Activated CD8-positive, alpha-beta memory T cell treated with anti-CD3 and anti-CD28 coated beads, Interleukin-2, amount 50 U/mL, for 1 hour (primary cell): ENCODE measurements around the gene ARMC3.
"Not testable (repeated sequence)": the region's sequence is repeated elsewhere in the genome, so short reads cannot be mapped to it uniquely, and the experiment has no call there.

ENCODE experiments used
- DNase-seq: peaks from one replicate; pipeline ENCODE4 v3.0.0-alpha.2; 2020; ENCODE audit errors: extremely low read depth

The ARMC3 gene

DNA sequence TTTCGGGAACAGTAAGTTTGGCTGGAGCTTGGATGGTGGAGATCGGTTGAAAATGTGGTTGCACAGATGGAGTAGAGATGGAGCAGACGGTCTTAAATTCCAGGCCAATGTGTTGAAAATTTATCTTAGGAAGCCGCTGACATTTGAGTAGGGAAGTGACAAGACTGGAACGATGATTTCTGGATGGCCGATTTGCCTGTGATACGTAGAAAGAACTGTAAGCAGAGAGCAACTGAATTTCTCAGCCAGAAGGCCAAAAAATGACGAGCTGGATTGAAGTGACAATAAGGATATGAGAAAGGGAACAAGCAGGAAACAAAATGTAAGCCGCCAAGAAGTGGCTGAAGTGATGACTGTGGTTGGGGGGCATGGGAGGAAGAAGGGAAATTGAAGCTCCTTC is 687 bp upstream of the ARMC3 start:
- DNase-seq: no peak

DNA sequence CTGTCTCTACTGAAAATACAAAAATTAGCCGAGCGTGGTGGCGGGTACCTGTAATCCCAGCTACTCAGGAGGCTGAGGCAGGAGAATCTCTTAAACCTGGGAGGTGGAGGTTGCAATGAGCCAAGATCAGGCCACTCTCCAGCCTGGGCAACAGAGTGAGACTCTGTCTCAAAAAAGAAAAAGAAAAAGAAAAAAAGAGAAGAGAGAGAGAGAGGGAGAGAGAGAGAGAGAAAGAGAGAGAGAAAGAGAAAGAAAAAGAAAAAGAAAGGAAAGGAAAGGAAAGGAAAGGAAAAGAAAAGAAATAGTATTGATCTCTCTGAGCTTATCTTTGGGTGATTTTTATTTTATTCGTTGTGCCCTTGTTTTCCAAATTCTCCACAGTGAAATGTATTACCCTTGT is 1.2 kb downstream of the ARMC3 start:
- DNase-seq: not testable (repeated sequence)

DNA sequence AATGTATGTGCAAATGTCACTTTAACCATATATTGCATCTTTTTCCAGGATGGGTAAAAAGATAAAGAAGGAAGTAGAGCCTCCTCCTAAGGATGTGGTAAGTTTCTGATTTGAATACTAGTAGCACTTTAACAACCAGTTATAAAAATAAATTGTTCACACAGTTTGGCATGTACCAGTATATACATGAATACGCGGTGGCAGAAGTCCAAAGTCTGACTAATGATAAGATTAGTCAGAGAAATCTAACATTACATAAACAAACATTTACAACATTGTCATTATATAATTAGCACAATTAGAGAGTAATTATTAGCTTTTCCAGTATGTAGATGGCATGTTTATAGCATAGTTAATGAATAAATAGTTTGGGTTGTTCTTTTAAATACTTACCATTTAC is 4.1 kb downstream of the ARMC3 start:
- DNase-seq: no peak

DNA sequence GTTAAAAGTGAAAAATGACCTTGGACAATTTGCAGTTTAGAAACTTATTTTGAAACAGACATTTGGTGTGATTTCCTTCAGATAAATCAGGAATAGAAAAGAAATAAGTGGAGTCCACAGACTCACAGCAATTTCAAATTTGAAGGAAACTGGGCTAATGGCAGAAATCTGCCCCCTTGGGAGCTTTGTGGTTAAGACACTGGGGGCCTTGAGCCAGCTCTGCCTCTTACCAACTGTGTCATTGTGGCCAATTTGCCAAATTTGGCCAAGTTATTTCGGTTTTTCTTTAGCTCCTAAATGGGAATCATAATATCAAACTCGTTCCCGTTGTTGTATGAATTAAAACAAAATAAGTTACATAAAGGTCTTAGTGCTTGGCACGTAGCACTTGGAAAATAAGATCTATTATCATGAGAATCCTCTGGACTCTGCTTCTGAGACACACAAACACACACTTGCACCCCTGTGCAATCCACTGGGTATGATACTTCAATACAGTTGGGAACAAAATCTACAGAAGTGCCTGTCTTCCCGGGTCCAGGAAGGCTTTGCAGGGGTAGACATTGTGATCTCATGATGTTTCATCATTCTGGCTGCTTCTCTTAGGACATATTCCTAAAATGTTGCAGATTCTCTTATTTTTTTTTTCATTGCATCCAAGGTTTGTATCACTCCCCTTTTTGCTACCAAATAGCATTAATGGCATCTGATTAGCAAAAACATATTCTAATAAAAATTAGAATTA is 4.9 kb downstream of the ARMC3 start:
- no peak for DNase-seq

DNA sequence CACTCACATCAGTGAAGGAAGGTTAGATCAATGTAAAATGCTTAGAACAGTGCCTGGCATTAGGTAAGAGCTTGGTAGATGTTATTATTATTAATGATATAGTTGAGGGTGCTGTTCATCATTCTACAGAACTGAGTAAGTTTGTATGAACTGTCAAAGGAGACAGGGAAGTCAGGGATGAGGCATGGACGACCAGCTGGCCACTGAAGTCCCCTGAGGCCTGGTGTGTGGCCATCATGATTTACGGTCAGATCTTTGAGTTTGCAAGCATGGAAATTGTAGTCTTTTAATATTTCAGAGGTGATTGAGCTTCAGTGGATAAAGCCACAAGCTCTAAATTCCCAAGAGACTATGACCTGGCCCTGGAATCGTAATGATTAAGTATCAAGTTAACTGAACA is 6.9 kb downstream of the ARMC3 start:
- DNase-seq: no peak

DNA sequence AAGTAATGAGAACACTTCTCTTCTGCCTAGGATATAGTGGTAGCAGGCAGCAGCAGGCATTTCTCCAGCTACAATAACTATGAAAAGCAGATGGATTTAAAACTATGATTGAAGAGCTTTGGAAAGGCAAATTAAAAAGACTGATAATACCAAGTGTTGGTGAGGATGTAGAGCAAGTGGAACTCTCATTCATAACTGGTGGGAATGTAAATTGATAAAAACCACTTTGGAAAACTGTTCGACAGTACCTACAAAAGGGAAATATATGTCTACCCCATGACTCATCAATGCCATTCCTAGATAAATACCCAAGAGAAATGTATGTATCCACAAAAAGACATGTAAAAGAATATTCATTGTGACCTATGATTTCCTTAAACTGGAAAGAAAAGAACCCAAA is 14.6 kb downstream of the ARMC3 start:
- no peak for DNase-seq

DNA sequence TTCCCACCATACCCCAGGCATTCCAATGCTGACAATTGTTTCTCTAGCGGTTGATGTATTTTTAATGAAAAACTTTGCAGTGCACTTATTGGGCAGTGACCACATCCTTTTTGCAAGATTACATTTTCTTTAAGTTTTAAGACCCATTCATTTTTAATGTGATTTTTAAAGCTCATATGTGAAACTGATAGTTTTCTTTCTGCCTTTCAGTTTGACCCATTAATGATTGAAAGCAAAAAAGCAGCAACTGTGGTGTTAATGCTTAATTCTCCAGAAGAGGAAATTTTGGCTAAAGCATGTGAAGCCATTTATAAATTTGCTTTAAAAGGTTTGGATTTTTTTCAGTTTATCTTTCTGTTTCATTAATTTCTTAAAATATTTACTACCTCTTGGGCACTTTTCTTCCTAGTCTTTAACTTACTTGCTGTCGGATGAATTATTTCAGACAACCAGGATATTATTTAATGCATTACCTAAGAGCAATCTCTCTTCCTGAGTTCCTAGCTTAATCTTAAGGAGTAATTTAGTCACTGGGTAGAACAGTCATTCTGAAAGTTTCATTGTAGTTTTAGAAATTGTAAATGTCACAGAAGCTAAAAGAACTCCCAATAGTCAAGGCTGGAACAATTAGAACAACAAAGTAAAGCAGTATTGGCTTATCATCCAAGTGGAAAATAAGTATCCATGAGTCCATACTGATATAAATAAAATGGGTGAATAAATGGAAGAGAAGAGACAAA is 18.3 kb downstream of the ARMC3 start:
- no peak for DNase-seq

DNA sequence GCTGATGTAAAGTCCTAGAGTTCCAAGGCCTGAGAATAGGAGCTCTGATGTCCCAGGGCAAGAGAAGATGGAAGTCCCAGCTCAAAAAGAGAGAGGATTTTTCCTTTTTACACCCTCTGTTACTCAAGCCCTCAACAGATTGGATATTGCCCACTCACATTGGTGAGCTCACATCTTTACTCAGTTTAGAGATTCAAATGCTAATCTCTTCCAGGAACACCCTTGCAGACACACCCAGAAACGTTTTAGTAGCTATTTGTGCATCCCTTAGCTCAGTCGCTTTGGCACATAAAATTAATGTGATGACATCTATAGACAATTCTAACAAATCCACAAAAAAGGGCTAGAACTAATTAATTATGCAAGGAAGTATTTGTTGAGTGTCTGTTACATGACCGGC is 27.1 kb downstream of the ARMC3 start:
- no peak for DNase-seq

DNA sequence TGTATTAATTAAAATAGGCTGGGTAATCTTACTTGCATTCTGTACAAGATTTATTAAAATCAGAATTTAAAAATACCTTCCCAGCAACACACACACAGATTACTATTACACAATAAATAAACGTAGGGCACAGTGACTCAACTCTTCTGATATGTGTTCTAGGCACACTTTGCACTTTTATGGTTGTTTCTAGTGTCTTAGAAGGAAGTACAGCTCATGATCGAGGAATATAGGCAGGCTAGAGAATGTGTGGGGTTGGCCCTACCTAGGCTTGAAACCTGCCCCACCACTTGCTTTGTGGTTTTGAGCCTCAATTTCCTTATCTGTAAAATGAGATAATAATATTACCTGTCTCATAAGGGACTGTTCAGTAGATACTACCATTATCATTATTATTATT is 30.5 kb downstream of the ARMC3 start:
- DNase-seq: no peak

DNA sequence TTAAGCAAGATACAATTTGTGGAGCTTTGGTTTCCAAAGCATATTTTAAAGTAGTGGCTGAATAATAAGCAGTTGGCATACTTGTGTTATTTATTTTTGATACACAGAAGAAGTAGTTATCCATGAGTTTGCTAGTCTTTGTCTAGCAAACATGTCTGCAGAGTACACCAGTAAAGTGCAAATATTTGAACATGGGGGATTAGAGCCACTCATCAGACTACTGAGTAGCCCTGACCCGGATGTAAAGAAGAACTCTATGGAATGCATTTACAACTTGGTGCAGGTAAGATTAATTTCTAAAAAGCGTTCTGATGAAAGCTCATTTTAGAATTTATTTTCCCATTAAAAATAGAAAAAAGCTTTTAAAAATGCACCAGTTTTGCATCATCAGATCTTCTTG is 31.4 kb downstream of the ARMC3 start:
- DNase-seq: no peak

DNA sequence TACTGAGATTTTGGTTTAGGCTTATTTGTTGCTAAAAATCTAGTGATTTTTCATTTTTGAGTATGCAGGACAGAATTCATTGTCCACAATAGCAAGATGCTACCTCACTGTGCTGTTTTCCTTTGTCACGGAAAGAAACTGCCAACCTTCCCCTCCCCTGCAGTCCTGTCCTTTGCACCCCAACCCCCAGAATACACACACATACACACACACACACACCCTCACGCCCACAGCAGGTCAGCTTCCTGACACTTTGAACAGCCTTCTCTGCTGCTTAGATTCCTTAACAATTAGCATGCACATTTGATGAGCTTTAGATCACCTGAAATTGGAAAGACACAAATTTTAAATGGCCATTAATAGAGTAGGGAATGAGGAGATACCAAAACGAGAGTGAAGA is 32.1 kb downstream of the ARMC3 start:
- DNase-seq: no peak

DNA sequence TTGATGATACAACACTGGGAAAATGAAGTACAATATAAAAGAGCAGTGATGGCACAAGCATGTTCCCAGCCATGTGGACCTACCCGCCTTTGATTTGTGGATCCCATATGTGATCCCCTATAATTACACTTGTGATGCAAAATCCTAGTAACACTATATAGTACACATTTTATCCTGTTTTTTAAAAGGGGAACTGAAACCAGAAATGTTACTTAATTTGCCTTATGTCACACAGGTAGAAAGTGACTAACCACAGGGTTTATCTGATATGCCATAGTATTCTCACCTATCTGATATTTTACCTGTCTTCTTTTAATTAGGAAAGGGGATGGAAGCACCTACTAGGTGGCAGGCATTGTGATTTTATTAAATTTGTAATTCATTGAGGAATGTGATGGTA is 35.0 kb downstream of the ARMC3 start:
- DNase-seq: no peak

DNA sequence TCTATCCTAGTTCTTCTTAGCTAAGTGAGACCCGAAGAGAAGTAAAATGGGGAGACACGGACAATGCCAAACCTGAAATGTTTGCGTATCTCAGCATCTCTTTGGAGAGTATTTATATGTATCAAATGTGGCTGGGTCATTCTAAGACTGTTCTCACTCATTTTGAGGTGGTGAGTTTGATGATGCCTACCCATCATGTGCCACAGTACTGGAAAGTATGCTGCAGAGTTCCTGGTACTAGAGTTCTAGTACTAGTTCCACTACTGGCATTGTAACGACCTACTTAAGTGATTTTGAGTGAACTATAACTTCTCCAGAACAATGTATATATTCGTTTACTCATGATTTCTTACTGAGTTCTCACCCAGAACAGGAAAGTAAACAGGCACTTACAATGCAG is 41.9 kb downstream of the ARMC3 start:
- no peak for DNase-seq

DNA sequence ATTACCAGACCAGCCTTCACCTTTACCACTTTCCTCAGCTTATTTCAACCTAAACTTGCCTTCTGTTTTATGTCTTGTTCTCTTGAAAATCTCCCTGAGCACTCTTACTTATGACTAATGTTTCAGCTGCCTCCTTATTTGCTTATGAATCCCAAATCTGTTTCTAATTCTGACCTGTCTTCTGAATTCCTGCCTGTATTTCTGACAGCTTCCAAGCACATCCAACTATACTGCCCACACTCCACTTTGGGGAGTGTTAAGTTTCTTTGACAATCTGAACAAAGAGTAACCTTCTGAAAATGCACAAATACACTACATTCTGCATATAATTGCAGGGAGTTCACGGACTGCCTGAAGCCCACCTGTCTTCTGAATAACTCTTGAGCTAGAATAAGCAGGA is 48.7 kb downstream of the ARMC3 start:
- DNase-seq: no peak

DNA sequence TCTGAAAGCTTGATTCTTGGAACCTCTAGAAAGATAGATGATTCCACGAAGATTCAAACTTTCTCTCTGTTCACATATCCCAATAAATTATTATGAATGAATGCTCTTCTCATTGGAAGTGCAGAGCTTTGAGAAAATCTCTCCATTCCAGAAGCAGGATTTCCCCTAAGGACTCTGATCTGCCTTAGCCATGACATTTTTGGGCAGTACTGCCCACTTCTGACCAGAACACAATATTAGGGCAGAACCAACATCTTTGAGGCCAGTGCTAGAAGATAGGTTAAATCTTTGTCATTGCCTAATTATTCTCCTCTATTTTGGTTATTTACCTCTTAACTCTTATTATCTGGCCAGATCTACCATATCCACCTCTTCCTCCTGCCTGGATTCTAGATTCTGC is 49.9 kb downstream of the ARMC3 start:
- DNase-seq: no peak

DNA sequence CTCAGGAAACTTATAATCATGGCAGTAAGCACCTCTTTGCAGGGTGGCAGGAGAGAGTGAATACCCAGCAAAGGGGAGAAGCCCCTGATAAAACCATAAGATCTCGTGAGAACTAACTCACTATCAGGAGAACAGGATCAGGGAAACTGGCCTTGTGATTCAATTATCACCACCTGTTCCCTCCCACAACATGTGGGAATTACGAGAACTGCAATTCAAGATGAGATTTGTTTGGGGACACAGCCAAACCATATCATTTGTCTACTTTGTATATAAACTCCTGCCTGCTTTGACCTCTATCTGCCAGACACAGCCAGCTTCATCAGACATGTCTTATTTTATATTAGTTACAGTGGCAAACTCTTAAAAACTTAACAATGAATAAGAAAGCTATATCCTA is 50.4 kb downstream of the ARMC3 start:
- no peak for DNase-seq

DNA sequence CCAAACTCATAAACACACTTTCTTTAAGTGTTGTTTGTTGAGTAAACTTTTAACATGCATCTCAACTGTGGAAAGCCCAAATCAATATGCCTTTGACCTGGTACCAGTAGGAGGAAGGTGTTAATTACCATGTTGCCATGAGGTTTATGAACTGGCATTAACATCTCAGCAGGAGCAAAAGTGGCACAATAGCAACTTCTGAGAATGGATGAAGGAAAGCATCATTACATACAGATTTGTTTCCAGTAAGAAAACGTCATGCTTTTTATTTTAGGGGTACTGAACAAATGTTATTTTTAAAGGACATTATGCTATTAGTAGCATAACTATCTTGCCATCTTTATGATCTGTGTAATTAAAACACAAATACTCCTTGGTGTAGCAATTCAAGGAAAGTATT is 51.1 kb downstream of the ARMC3 start:
- no peak for DNase-seq

DNA sequence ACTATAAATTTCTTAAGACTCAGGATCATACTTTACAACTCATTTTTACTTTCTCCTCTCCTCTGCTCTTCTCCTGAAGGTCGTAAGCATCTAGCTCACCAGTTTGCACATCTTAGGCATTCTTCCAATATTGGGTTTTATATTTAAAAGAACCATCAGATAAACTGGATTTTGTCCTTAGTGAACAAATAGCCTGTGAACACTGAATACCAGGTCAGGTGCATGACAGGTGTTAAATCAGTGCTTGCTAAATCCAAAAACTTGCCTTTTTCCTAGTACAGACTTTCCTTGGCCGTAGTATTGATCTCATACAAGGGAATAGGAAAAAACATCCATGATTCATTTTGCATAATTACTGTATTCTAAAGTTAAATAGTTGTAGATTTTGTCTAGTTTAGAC is 53.0 kb downstream of the ARMC3 start:
- DNase-seq: no peak

DNA sequence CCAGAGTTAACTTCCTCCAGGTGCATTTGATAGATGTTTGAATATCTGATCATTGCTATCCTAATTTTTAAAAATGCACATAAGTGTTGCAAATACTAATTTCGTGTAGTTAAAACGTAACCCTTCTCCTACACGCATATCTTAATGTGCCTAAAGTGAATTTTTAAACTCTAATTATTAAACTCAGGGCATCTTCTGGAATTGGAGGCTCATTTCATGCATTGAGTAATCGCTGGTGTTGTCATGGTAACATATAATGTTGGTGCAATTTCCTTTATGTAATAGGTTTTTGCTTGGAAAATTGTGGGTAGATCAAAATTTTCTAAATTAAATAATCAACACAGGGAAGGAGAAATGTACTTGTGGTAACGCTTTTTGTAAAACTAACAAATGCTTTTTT is 56.2 kb downstream of the ARMC3 start:
- no peak for DNase-seq

DNA sequence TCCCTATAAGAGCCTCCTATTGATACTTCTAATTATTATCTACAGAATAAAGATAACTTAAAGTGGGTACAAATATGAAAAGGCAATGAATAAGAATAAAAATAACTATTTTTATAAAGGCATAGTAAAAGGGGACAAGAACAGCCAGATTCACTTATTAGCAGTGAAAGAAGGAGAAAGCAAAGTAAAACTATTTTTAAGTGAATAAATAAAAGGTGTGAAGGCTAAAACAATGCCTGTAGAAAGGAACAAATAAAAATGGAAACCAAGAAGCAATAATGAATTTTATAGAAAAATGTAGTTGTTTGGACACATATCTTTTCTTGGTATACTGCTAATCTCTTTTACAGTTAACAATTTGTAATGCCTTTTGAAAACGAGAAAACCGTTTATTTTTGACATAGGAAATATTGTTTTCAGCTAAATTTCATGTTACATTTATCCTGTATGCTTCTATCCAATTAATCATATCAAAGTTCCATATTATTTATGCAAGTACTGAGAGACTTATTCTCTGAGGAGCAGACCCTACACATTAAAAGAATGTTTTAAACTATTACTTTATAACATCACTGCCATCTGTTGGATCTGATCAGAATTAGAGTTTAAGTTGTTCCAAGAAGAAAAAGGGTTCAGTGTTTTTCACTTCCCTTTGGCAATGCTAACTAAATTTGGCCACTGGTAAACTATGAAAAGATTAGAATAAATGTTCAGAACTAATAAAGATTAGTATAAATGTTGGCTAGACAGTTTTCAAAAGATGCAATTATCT is 59.1 kb downstream of the ARMC3 start:
- no peak for DNase-seq

DNA sequence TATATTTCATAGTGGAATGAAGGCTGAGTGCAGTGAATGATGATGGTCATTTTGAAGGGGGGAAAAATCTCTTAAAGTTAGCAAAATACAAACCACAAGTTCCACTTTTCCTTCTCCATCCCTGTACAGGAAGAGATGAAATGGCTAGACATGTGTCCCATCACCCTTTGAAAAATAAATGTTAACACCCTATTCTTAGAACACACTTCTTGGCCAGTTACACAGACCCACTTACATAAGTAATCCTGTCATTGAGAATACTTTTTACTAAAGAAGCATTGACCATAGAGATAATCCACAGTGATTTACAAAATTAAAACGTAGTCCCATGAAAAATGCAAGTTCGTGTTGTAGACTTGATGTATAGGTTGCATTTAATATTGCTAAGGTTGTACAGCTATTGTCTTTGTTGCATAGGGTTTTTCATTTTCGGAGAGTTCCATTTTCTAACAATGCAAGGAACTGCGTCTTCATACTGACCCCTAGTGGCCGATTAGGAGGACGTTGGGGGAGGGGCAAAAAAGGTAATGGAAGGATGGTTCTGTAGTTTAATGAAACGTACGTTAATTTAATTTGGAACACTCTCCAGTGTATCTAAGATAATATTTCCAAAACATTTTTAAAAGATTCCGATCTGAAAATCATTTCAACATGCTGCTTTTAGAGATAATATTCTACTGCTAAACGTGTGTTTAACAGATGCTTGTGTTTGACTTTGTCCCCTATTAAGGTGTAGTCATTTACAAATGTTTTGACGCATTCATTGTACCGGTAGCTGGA is 60.9 kb downstream of the ARMC3 start:
- peak; percentile 42 for DNase-seq

DNA sequence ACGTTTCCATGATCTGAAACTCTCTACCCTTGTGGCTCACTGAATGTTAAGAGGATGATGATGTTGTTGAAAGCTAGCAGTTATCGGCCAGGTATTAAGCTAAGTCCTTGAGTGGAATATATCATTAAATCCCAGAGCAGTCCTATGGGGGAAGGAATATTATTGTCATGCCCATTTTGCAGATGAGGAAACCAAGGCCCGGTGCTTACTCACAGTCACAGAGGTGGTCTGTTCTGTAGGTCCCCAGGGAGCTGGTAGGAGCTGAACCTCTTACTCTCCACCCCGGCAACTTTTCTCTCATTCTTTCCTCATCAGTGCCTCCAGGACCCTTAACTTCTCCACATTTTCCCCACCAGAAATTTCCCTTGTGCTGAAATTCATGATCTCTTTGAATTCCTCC is 62.6 kb downstream of the ARMC3 start:
- DNase-seq: no peak
